GM20431 (cell line): Measurements from ENCODE around the gene DDR2.
"Not testable (repeated sequence)": the region's sequence is repeated elsewhere in the genome, so short reads cannot be mapped to it uniquely, and the experiment has no call there.

ENCODE experiments used
- in situ Hi-C: fragments of 300-500 bp; cut with MseI, MboI; formaldehyde crosslinking; loops from one replicate; pipeline ENCODE4 v1.15.0; 2020; ENCODE audit warnings: low sequenced_read_pairs; ENCODE audit not compliant: unreplicated experiment

DDR2 gene

GRCh38 chr1:162799995-162800830 lies 167.9 kb downstream of the DDR2 start:
- in situ Hi-C loops: not testable (repeated sequence)

- in situ Hi-C loops: not testable (repeated sequence)
These were observed 175.2 kb downstream of the DDR2 start for GRCh38 chr1:162807503-162807902.

GRCh38 chr1:162812357-162812756 lies 180.1 kb downstream of the DDR2 start:
- in situ Hi-C loops: not testable (repeated sequence)

GRCh38 chr1:162818136-162818535 lies 185.9 kb downstream of the DDR2 start:
- in situ Hi-C loops: not testable (repeated sequence)

GRCh38 chr1:162818666-162819065 lies 186.4 kb downstream of the DDR2 start:
- in situ Hi-C loops: not testable (repeated sequence)

GRCh38 chr1:162822391-162823200 lies 190.3 kb downstream of the DDR2 start:
- in situ Hi-C loops: no loop called here

- in situ Hi-C loops: no loop called here
These were observed 191.0 kb downstream of the DDR2 start for GRCh38 chr1:162823231-162823630.

- in situ Hi-C loops: no loop called here
These were observed 191.7 kb downstream of the DDR2 start for GRCh38 chr1:162823771-162824525.

GRCh38 chr1:162829268-162829667 lies 197.0 kb downstream of the DDR2 start:
- in situ Hi-C loops: no loop called here

GRCh38 chr1:162832470-162832869 lies 200.2 kb downstream of the DDR2 start:
- in situ Hi-C loops: no loop called here

GRCh38 chr1:162835157-162835899 lies 203.1 kb downstream of the DDR2 start:
- in situ Hi-C loops: no loop called here
